Measurements from ENCODE around the gene DENND1A.

DNA sequence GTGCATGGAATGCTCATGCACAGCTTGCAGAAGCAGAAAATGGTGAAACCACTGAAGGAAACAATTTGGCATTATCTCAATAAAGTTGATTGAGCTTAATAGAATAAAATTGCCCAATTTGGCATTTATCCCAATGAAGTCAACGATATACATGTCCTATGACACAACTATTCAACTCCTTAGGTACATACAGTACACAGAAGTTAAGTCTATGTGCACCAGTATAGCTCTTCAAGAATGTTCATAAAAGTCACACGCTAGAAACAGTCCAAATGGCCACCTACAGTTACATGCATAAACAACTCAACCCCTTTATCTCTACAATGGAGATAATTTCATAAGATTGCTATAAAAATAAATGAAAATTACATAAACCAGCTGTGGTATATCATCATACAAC lies 184.5 kb downstream of the DENND1A start:
- TF ChIP-seq CTCF (IDR thresholded peaks at IDR 0.05) (no peak), POLR2A (IDR thresholded peaks at IDR 0.05) (no peak)

Measured in right lobe of liver (tissue), 4 donors.